ENCODE measurements around the gene SAXO2.
"Not testable (repeated sequence)": the region's sequence is repeated elsewhere in the genome, so short reads cannot be mapped to it uniquely, and the experiment has no call there.

SAXO2 gene

GRCh38 chr15:82314769-82315518, 52.3 kb downstream of the SAXO2 start:
- no peak for DNase-seq

GRCh38 chr15:82315519-82316246, 53.1 kb downstream of the SAXO2 start:
- no peak for DNase-seq

GRCh38 chr15:82316247-82317090, 53.9 kb downstream of the SAXO2 start:
- DNase-seq: not testable (repeated sequence)

DNA sequence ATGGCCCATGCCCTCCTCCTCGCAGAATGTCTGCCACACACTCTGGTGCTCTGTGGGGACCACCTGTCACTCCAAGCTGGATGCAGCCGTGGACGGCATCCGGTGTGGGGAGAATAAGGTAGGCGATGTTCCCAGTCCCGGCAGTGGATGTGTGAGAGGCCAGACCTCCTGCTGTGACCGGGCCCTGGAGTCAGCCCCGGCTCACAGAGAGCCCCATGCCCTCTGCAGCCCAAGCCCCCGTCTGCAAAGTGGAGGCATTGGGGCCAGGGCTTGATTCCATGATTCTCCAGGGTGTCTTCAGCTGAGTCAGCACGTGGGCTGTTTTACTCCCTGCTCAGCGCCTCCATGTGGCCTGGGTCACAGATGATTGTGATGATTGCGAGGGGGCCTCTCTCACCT, 54.5 kb downstream of the SAXO2 start:
- no peak for DNase-seq

GRCh38 chr15:82317516-82317915, 54.9 kb downstream of the SAXO2 start:
- not testable (repeated sequence) for DNase-seq

- not testable (repeated sequence) for DNase-seq
Observed at GRCh38 chr15:82318281-82318680, 55.7 kb downstream of the SAXO2 start.

DNA sequence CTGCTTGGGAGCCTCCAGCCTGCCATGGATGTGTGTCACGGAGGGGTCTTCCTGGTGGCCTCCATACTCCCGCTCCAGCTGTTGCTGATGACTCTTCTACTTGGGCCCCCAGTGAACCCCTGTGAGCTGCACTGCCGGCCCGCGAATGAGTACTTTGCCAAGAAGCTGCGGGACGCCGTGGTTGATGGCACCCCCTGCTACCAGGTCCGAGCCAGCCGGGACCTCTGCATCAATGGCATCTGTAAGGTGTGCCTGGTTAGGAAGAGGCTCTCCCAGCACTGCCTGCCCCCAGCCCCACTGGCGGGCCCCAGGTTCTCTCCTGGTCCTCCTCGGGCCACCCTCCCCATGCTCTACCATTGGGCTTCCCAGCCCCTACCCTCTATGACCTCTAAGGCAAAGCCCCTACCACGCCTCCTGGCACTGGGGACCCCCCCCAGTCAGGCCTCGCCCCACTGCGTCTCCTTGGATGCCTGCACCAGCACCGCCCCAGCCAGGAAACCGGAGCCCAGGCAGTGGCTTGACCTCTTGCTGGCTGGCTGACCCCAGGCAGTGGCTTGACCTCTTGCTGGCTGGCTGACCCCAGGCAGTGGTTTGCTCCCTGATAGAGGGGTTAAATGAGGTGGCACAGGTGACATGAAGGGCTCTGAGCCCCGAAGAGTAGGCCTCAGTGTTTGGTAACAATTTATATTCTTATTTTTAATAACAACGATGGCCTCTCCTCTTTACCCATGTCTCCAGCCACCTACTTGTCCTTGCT, 57.1 kb downstream of the SAXO2 start:
- DNase-seq: not testable (repeated sequence)

- not testable (repeated sequence) for DNase-seq
Observed at GRCh38 chr15:82320861-82321260, 58.2 kb downstream of the SAXO2 start.

- not testable (repeated sequence) for DNase-seq
Observed at GRCh38 chr15:82322488-82322887, 59.9 kb downstream of the SAXO2 start.

GRCh38 chr15:82324831-82325230, 62.2 kb downstream of the SAXO2 start:
- DNase-seq: not testable (repeated sequence)

GRCh38 chr15:82325646-82326045, 63.0 kb downstream of the SAXO2 start:
- not testable (repeated sequence) for DNase-seq

- DNase-seq: not testable (repeated sequence)
Observed at GRCh38 chr15:82326896-82327295, 64.3 kb downstream of the SAXO2 start.

DNA sequence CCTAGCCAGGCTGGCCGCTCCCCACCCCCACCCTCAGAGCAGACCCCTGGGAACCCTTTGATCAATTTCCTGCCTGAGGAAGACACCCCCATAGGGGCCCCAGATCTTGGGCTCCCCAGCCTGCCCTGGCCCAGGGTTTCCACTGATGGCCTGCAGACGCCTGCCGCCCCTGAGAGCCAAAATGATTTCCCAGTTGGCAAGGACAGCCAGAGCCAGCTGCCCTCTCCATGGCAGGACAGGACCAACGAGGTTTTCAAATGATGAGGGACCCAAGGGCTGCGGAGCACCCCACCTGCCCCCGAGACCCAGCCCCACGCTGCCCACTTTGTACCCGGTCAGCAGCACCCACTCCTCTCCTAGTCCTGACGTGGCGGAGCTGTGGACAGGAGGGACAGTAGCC, 64.8 kb downstream of the SAXO2 start:
- DNase-seq: not testable (repeated sequence)

- DNase-seq: not testable (repeated sequence)
Observed at GRCh38 chr15:82329039-82329438, 66.4 kb downstream of the SAXO2 start.

GRCh38 chr15:82330921-82331320, 68.3 kb downstream of the SAXO2 start:
- not testable (repeated sequence) for DNase-seq

DNA sequence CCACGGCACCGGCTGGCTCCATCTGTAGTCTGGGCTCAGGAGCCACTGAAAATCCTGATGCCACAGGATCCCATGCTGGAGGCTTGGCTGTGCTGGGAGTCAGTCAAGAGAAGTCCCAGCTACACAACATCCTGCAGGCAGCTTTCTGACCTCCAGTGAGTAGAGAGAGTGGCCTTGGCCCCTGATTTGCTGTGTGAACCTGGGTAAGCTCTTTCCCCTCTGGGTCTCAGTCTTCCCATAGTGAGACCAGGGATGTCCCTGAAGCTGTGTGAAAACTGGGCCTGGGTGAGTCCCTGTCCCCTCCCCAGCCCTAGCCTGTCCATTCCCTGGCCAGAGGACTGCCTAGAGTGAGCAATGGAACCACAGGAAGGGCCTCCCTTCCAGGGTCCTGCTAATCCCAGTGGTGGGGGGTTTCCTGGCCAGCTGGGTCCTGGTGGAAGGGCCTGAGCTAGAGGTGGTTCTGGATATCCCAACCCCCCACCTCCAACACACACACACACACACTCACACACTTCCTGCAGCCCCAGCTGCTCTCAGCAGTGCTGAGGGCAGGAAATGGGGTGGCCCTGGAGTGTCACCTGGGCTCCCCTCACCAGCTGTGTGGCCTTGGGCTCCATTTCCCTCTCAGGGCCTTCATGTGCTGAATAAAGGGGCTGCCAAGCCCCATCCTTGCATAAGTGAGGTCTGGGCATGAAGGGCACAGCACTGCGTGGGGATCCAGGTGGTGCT, 69.1 kb downstream of the SAXO2 start:
- not testable (repeated sequence) for DNase-seq

- not testable (repeated sequence) for DNase-seq
Observed at GRCh38 chr15:82332711-82333602, 70.3 kb downstream of the SAXO2 start.

DNA sequence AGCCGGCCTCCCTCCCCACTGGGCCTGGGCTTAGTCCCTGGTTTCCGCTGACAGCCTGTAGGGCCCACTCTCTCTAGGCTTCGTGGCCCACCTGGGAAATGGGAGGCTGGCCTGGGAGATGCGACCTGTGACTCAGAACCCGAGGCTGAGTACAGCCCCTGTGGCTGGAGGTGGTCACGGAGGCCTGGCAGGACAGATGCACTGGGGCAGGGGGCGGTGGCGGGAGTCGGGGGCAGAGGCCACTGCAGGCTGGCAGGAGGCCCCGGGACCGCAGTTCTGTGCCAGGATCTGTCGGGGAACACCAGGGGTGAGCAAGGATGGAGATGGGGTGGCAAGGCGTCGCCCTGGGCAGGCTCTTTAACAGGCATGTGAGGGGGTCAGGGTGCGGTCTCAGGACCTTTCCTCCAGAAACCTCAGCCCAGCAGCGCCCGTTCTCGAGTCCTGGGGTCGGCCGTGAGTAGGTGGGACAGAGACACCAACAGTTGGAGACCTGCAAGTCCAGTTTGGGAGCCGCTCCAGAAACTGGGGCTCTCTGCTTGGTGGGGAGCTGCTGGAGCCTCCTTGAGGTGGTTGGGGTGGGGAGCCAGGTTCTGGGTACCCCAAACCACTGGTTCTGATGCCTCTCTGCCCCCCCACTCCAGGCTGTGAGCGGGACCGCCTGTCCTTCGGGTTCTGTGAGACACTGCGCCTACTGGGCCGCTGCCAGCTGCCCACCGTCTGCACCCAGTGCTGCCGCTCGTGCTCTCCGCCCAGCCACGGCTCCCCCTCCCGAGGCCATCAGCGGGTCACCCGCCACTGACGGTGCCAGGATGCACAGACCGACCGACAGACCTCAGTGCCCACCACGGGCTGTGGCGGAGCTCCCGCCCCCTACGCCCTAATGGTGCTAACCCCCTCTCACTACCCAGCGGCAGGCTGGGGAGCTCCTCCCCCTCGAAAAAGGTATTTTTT, 71.3 kb downstream of the SAXO2 start:
- DNase-seq: not testable (repeated sequence)
